ENCODE results near the gene SENP3.

The SENP3 gene

GRCh38 chr17:7577327-7578199 lies 15.8 kb downstream of the SENP3 start:
- no peak for DNase-seq

GRCh38 chr17:7579001-7579833 lies 17.5 kb downstream of the SENP3 start, which contains the start of gene CD68:
TSS of gene CD68 (plus strand) at chr17:7579638. CDS start at chr17:7579678, 40 bp downstream.
- DNase-seq, result peak; percentile 70 to 84

- DNase-seq, result peak; percentile 30 to 55
Measured at GRCh38 chr17:7579834-7580603, 18.3 kb downstream of the SENP3 start.

GRCh38 chr17:7580604-7581575 lies 19.2 kb downstream of the SENP3 start:
- no peak for DNase-seq

- DNase-seq, result no peak
Measured at GRCh38 chr17:7582396-7583252, 20.9 kb downstream of the SENP3 start.

- DNase-seq, result peak; percentile 96 to 97
Measured at GRCh38 chr17:7583253-7584109, 21.8 kb downstream of the SENP3 start, which contains the start of gene MPDU1. TSS of gene MPDU1 (plus strand) at chr17:7583852. CDS start at chr17:7583863, 11 bp downstream.

- no peak for DNase-seq
Measured at GRCh38 chr17:7586673-7587419, 25.1 kb downstream of the SENP3 start.

- no peak for DNase-seq
Measured at GRCh38 chr17:7587420-7588151, 25.9 kb downstream of the SENP3 start.

GRCh38 chr17:7588553-7589203 lies 27.0 kb downstream of the SENP3 start:
- DNase-seq, result no peak

- DNase-seq, result peak; percentile 74 to 75
Measured at GRCh38 chr17:7589204-7589868, 27.6 kb downstream of the SENP3 start.

GRCh38 chr17:7589891-7590691 lies 28.4 kb downstream of the SENP3 start, which contains the start of gene SOX15:
TSS of gene SOX15 (minus strand) at chr17:7590094. CDS start at chr17:7589676, 418 bp downstream.
- DNase-seq, result peak in 1 of 2 donors; percentile 13

GRCh38 chr17:7590743-7591142 lies 29.0 kb downstream of the SENP3 start:
- no peak for DNase-seq

- DNase-seq, result no peak
Measured at GRCh38 chr17:7591596-7591995, 29.9 kb downstream of the SENP3 start.

GRCh38 chr17:7592422-7593021 lies 30.8 kb downstream of the SENP3 start:
- DNase-seq, result no peak

- DNase-seq, result no peak
Measured at GRCh38 chr17:7593296-7593695, 31.6 kb downstream of the SENP3 start.
